Parathyroid adenoma (tissue), 2 donors: ENCODE data around the gene ITSN1.

Experiments
- H2AFZ ChIP-seq: fragments of 300-600 bp; sonication (generic); one replicate; pipeline ENCODE4 v1.7.0; 2017; ENCODE audit warnings: antibody characterized with exemption, mild to moderate bottlenecking
- H3K27ac ChIP-seq: fragments of 300-600 bp; sonication (generic); one replicate; pipeline ENCODE4 v1.7.0; 2017
- H3K27me3 ChIP-seq: fragments of 300-600 bp; sonication (generic); one replicate; pipeline ENCODE4 v1.7.0; 2017; ENCODE audit warnings: low read length; ENCODE audit not compliant: control insufficient read depth, insufficient read depth
- H3K36me3 ChIP-seq: fragments of 300-600 bp; sonication (generic); one replicate; pipeline ENCODE4 v1.7.0; 2017; ENCODE audit warnings: low read length; ENCODE audit not compliant: control insufficient read depth, insufficient read depth
- H3K4me1 ChIP-seq: fragments of 300-600 bp; sonication (generic); one replicate; pipeline ENCODE4 v1.7.0; 2017; ENCODE audit warnings: control low read depth
- H3K4me2 ChIP-seq: fragments of 300-600 bp; sonication (generic); one replicate; pipeline ENCODE4 v1.7.0; 2017; ENCODE audit warnings: low read length
- H3K4me3 ChIP-seq: fragments of 300-600 bp; sonication (generic); one replicate; pipeline ENCODE4 v1.7.0; 2017; ENCODE audit warnings: low read depth, low read length
- H3K79me2 ChIP-seq: fragments of 300-600 bp; sonication (generic); one replicate; pipeline ENCODE4 v1.7.0; 2017; ENCODE audit warnings: control low read depth
- H3K9ac ChIP-seq: fragments of 300-600 bp; sonication (generic); one replicate; pipeline ENCODE4 v1.7.0; 2017; ENCODE audit warnings: mild to moderate bottlenecking
- H3K9me3 ChIP-seq: fragments of 300-600 bp; sonication (generic); one replicate; pipeline ENCODE4 v1.7.0; 2017; ENCODE audit warnings: low read length; ENCODE audit not compliant: control insufficient read depth
- TF ChIP-seq, protein P1 (sequence below): fragments of 300-600 bp; sonication (generic); IDR thresholded peaks from one replicate; pipeline ENCODE4 v1.7.0; 2017; ENCODE audit warnings: antibody characterized with exemption, mild to moderate bottlenecking
- donor health status: primary hyperparathyroidism.

Gene ITSN1

DNA sequence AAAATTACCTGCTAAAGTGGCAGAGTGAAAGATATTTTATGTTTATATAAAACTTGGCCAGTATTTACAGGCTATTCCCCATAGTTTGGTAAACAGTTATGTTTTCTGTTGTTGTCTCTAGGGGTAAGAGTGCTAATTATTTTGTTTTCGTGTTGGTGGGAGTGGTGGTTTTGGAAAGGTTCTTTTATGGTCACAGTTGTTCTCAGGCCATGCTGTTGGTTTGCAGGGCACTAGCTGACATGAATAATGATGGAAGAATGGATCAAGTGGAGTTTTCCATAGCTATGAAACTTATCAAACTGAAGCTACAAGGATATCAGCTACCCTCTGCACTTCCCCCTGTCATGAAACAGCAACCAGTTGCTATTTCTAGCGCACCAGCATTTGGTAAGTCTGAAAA lies 92.5 kb downstream of the ITSN1 start:
- Histone ChIP-seq H3K9me3 (no peaks in the 10 kb centered on the region), H3K4me2 (no peak overlapping the region), H3K4me1 (no peaks in the 10 kb centered on the region), H3K27ac (no peak overlapping the region), H3K36me3 (no peaks in the 10 kb centered on the region), H3K9ac (no peak overlapping the region), H3K4me3 (no peak overlapping the region), H3K79me2 (no peaks in the 10 kb centered on the region), H3K27me3 (no peaks in the 10 kb centered on the region), H2AFZ (no peak overlapping the region)
- TF ChIP-seq, protein P1, sequence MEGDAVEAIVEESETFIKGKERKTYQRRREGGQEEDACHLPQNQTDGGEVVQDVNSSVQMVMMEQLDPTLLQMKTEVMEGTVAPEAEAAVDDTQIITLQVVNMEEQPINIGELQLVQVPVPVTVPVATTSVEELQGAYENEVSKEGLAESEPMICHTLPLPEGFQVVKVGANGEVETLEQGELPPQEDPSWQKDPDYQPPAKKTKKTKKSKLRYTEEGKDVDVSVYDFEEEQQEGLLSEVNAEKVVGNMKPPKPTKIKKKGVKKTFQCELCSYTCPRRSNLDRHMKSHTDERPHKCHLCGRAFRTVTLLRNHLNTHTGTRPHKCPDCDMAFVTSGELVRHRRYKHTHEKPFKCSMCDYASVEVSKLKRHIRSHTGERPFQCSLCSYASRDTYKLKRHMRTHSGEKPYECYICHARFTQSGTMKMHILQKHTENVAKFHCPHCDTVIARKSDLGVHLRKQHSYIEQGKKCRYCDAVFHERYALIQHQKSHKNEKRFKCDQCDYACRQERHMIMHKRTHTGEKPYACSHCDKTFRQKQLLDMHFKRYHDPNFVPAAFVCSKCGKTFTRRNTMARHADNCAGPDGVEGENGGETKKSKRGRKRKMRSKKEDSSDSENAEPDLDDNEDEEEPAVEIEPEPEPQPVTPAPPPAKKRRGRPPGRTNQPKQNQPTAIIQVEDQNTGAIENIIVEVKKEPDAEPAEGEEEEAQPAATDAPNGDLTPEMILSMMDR, result no peak

DNA sequence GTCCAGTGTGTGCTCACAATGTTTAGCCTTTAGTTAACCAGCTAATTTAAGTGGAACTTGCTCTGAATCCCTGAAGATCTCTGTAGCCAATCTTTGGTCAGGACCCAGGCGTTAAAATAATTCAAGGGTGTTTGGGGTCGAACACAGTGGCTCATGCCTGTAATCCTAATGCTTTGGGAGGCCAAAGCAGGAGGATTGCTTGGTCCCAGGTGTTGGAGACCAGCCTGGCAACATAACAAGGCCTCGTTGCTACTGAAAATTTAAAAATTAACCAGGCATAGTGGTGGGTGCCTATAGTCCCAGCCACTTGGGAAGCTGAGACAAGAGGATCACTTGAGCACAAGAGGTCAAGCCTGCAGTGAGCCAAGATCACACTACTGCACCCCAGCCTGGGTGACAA lies 94.3 kb downstream of the ITSN1 start:
- Histone ChIP-seq H2AFZ (no peak overlapping the region), H3K27me3 (no peaks in the 10 kb centered on the region), H3K9me3 (no peaks in the 10 kb centered on the region), H3K36me3 (no peaks in the 10 kb centered on the region), H3K79me2 (no peaks in the 10 kb centered on the region), H3K4me1 (no peaks in the 10 kb centered on the region), H3K4me2 (no peak overlapping the region), H3K9ac (no peak overlapping the region), H3K27ac (no peak overlapping the region), H3K4me3 (no peak overlapping the region)
- TF ChIP-seq, protein P1, result no peak

GRCh38 chr21:33739701-33740100 lies 97.4 kb downstream of the ITSN1 start:
- H3K4me1 ChIP-seq, result no peaks in the 10 kb centered on the region
- H3K4me2 ChIP-seq, result no peak overlapping the region
- no peaks in the 10 kb centered on the region for H3K79me2 ChIP-seq
- H3K9me3 ChIP-seq, result no peaks in the 10 kb centered on the region
- no peaks in the 10 kb centered on the region for H3K27me3 ChIP-seq
- TF ChIP-seq, protein P1, result no peak
- no peaks in the 10 kb centered on the region for H3K36me3 ChIP-seq
- H3K4me3 ChIP-seq, result no peak overlapping the region
- H3K9ac ChIP-seq, result no peak overlapping the region
- no peak overlapping the region for H2AFZ ChIP-seq
- H3K27ac ChIP-seq, result no peak overlapping the region

DNA sequence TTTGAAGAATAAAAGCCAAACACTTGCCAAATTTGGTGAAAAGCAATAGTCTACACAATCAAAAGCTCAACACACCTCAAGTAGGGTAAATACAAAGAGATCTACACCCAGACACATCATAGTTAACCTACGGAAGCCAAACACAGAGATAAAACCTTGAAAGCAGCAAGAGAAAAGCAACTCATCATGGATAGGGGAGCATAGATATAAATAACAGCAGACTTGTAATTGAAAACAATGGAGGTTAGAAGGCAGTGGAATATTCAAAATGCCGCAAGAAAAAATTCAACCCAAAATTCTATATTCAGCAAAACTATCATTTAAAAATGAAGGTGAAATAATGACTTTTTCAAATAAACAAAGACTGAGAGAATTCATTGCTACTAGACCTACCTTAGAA lies 105.1 kb downstream of the ITSN1 start:
- H3K79me2 ChIP-seq, result no peaks in the 10 kb centered on the region
- no peak overlapping the region for H3K4me3 ChIP-seq

DNA sequence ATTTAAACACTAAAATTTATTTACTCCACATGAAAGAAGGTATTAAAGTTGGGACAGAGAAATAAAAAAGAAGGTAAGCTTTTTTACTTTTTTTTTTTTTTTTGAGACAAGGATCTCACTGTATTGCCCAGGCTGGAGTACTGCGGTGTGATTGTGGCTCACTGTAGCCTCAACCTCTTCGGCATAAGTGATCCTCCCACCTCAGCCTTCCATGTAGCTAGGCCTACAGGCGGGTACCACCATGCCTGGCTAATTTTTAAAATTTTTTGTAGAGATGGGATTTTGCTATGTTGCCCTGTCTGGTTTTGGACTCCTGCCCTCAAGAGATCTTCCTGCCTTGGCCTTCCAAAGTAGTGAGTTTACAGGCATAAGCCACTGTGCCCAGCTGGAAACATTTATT lies 106.6 kb downstream of the ITSN1 start:
- H2AFZ ChIP-seq, result no peak overlapping the region
- H3K27me3 ChIP-seq, result no peaks in the 10 kb centered on the region
- H3K79me2 ChIP-seq, result no peaks in the 10 kb centered on the region
- TF ChIP-seq, protein P1, result no peak
- H3K4me1 ChIP-seq, result no peaks in the 10 kb centered on the region
- no peak overlapping the region for H3K4me2 ChIP-seq
- no peak overlapping the region for H3K9ac ChIP-seq
- no peaks in the 10 kb centered on the region for H3K36me3 ChIP-seq
- no peak overlapping the region for H3K4me3 ChIP-seq
- no peaks in the 10 kb centered on the region for H3K9me3 ChIP-seq
- H3K27ac ChIP-seq, result no peak overlapping the region

More for the DNA sequence above, 105.1 kb downstream of the ITSN1 start:
- Histone ChIP-seq H3K36me3 (no peaks in the 10 kb centered on the region), H3K9ac (no peak overlapping the region), H2AFZ (no peak overlapping the region), H3K4me2 (no peak overlapping the region), H3K4me1 (no peaks in the 10 kb centered on the region), H3K27ac (no peak overlapping the region), H3K27me3 (no peaks in the 10 kb centered on the region), H3K9me3 (no peaks in the 10 kb centered on the region)
- TF ChIP-seq, protein P1, result no peak
